Sigmoid colon (tissue), 4 donors: ENCODE results near the gene ASPHD1.

ENCODE experiments used
- POLR2A ChIP-seq, 2 donors: fragments of 450-650 bp; IDR thresholded peaks; one replicate each; pipeline ENCODE4 v1.6.1; 2016; ENCODE audit warnings: antibody characterized with exemption in 2 of 2, mild to moderate bottlenecking in 2 of 2, moderate library complexity in 2 of 2
- POLR2AphosphoS5 ChIP-seq, 4 donors: sonication (generic); formaldehyde crosslinking; IDR thresholded peaks; one replicate each; pipeline ENCODE4 v1.6.1; 2017; ENCODE audit warnings: antibody characterized with exemption in 4 of 4
- TF ChIP-seq, protein P1 (sequence below), 4 experiments: fragments of 450-650 bp in 3 of 4; fragments of 200-600 bp in 1 of 4; IDR thresholded peaks; one replicate each; pipeline ENCODE4 v1.5.1; 2016 to 2019; ENCODE audit warnings: antibody characterized with exemption in 4 of 4, mild to moderate bottlenecking in 3 of 4, moderate library complexity in 2 of 4

DNA sequence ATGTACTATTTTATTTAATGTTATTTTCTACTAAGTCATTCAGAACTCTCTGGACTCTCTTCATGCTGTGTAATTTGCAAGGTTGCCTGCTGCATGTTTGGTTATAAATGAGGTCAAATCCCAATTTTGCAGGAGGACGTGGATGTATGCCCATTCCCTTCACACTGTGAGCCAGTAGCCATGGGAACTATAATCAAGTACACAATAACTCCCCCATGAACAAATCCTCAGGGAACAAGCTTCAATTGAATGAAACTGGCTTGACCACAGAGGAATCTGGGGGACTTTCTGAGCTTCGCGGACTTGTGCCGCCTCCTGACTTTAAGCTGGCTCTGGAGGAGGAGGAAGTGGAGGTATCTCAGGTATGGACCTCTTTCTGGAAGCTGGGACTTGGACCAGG is 40.4 kb downstream of the ASPHD1 start:
- TF ChIP-seq POLR2A (IDR thresholded peaks at IDR 0.05) (no peak), POLR2AphosphoS5 (IDR thresholded peaks at IDR 0.05) (no peak)
- TF ChIP-seq, protein P1, sequence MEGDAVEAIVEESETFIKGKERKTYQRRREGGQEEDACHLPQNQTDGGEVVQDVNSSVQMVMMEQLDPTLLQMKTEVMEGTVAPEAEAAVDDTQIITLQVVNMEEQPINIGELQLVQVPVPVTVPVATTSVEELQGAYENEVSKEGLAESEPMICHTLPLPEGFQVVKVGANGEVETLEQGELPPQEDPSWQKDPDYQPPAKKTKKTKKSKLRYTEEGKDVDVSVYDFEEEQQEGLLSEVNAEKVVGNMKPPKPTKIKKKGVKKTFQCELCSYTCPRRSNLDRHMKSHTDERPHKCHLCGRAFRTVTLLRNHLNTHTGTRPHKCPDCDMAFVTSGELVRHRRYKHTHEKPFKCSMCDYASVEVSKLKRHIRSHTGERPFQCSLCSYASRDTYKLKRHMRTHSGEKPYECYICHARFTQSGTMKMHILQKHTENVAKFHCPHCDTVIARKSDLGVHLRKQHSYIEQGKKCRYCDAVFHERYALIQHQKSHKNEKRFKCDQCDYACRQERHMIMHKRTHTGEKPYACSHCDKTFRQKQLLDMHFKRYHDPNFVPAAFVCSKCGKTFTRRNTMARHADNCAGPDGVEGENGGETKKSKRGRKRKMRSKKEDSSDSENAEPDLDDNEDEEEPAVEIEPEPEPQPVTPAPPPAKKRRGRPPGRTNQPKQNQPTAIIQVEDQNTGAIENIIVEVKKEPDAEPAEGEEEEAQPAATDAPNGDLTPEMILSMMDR (IDR thresholded peaks at IDR 0.05): no peak
